HepG2 (cell line): ENCODE data around the gene AIF1. TPM values are rescaled to one million over a fixed set of nuclear protein-coding genes. Genes with fewer than 3 reads are reported as not detected.

ENCODE experiments used
- ADNP ChIP-seq: sonication (generic); formaldehyde crosslinking; IDR thresholded peaks from 2 replicates; pipeline ENCODE4 v1.4.0; 2020; ENCODE audit warnings: missing genetic modification reagents
- AHR ChIP-seq: IDR thresholded peaks from 2 replicates; pipeline ENCODE4 v1.6.1; 2018; ENCODE audit warnings: missing genetic modification reagents, missing compliant biosample characterization
- BHLHE40 ChIP-seq: IDR thresholded peaks from 2 replicates; pipeline ENCODE4 v1.6.1; 2011; ENCODE audit warnings: low read length, improper control_type of control experiment
- DBP ChIP-seq: sonication (generic); formaldehyde crosslinking; IDR thresholded peaks from 2 replicates; pipeline ENCODE4 v1.4.0; 2020; ENCODE audit warnings: missing genetic modification reagents; ENCODE audit errors: not compliant biosample characterization
- HOXA5 ChIP-seq: sonication (generic); formaldehyde crosslinking; IDR thresholded peaks from 2 replicates; pipeline ENCODE4 v1.4.0; 2020; ENCODE audit warnings: missing genetic modification reagents
- MATR3 ChIP-seq: sonication (generic); formaldehyde crosslinking; IDR thresholded peaks from 2 replicates; pipeline ENCODE4 v1.4.0; 2020; ENCODE audit warnings: missing genetic modification reagents
- MIER2 ChIP-seq: IDR thresholded peaks from 2 replicates; pipeline ENCODE4 v1.6.1; 2016; ENCODE audit warnings: missing biosample characterization, missing genetic modification reagents
- MTA1 ChIP-seq: sonication (generic); formaldehyde crosslinking; IDR thresholded peaks from 2 replicates; pipeline ENCODE4 v1.4.0; 2020; ENCODE audit warnings: missing genetic modification reagents, mild to moderate bottlenecking, borderline replicate concordance
- PHF21A ChIP-seq: sonication (generic); formaldehyde crosslinking; IDR thresholded peaks from 2 replicates; pipeline ENCODE4 v1.5.0; 2020; ENCODE audit warnings: mild to moderate bottlenecking, missing genetic modification reagents
- RAD21 ChIP-seq: fragments of 450-650 bp; formaldehyde crosslinking; IDR thresholded peaks from 2 replicates; pipeline ENCODE4 v1.5.0; 2020; ENCODE audit warnings: mild to moderate bottlenecking
- SYNCRIP ChIP-seq: fragments of 200-400 bp; formaldehyde crosslinking; IDR thresholded peaks from 2 replicates; pipeline ENCODE4 v1.6.1; 2018; ENCODE audit warnings: mild to moderate bottlenecking, low read depth, low read length; ENCODE audit not compliant: insufficient read depth
- TEAD3 ChIP-seq: optimal IDR thresholded peaks from 2 replicates; pipeline ENCODE3; 2016; ENCODE audit warnings: borderline replicate concordance
- THAP11 ChIP-seq: IDR thresholded peaks from 2 replicates; pipeline ENCODE4 v1.6.1; 2016; ENCODE audit warnings: missing biosample characterization, missing genetic modification reagents
- TOE1 ChIP-seq: sonication (generic); formaldehyde crosslinking; IDR thresholded peaks from 2 replicates; pipeline ENCODE4 v1.4.0; 2020; ENCODE audit warnings: mild to moderate bottlenecking, missing genetic modification reagents
- ZBTB42 ChIP-seq: sonication (generic); formaldehyde crosslinking; IDR thresholded peaks from 2 replicates; pipeline ENCODE4 v1.5.0; 2020; ENCODE audit warnings: mild to moderate bottlenecking, missing genetic modification reagents
- ZNF142 ChIP-seq: sonication (generic); formaldehyde crosslinking; IDR thresholded peaks from 2 replicates; pipeline ENCODE4 v1.4.0; 2020; ENCODE audit warnings: missing genetic modification reagents
- ZNF501 ChIP-seq: sonication (generic); formaldehyde crosslinking; IDR thresholded peaks from 2 replicates; pipeline ENCODE4 v1.5.1; 2020; ENCODE audit warnings: mild to moderate bottlenecking, moderate library complexity, missing genetic modification reagents
- ZNF7 ChIP-seq: IDR thresholded peaks from 2 replicates; pipeline ENCODE4 v1.6.1; 2016; ENCODE audit warnings: missing biosample characterization, missing genetic modification reagents
- ZNF780A ChIP-seq: sonication (generic); formaldehyde crosslinking; IDR thresholded peaks from 2 replicates; pipeline ENCODE4 v1.8.0; 2022; ENCODE audit warnings: mild to moderate bottlenecking, missing genetic modification reagents, moderate library complexity
- polyA plus RNA-seq, 8 experiments: library from polyadenylated mRNA; depleted of rRNA in 3 of 8; stranded (reverse) in 7 of 8; unstranded in 1 of 8; fragments of >200 nt; fragmentation: Illumina TruSeq in 4 of 8; extraction: Trizol in 4 of 8; gene quantifications; 2 replicates each; pipeline versions ENCODE4 v1.2.1 to v1.2.3, GENCODE V29; 2011 to 2016; ENCODE audit warnings: low read depth in 4 of 8, missing spikeins in 1 of 8, mixed read lengths in 1 of 8; ENCODE audit not compliant: insufficient read depth in 1 of 8
- total RNA-seq, 5 experiments: library from RNA; depleted of rRNA; stranded (reverse); fragments of >200 nt; fragmentation: Illumina TruSeq; extraction: Trizol; gene quantifications; 2 replicates each; pipeline ENCODE4 v1.2.3, GENCODE V29; 2016; ENCODE audit warnings: low read depth in 1 of 5
- TF ChIP-seq, protein P1 (sequence below): sonication (generic); formaldehyde crosslinking; conservative IDR thresholded peaks from 2 replicates; pipeline ENCODE4 v1.4.0; 2020; ENCODE audit warnings: missing genetic modification reagents
- TF ChIP-seq, protein P2 (sequence below): sonication (generic); formaldehyde crosslinking; IDR thresholded peaks from 2 replicates; pipeline ENCODE4 v1.8.0; 2022; ENCODE audit warnings: missing genetic modification reagents, mild to moderate bottlenecking, borderline replicate concordance

The AIF1 gene
- total and polyA plus RNA-seq, 2 of the 13 experiments (the other 11 are each of a cell fraction or from before 2014, with no cell fraction given): 1.5 TPM; not detected in 1

- TF ChIP-seq BHLHE40 (no peak), THAP11 (CRISPR knock-in tag) (peak; percentile 35; the same call in 1 of the 2 replicates), TOE1 (no peak), ADNP (CRISPR knock-in tag) (no peak), TEAD3 (CRISPR knock-in tag) (no peak), ZNF7 (CRISPR knock-in tag) (no peak), RAD21 (CRISPR knock-in tag) (peak; percentile 57), AHR (CRISPR knock-in tag) (0 out of 2 replicates have a peak, but pooled peaks have one; percentile 70), ZBTB42 (no peak), ZNF142 (CRISPR knock-in tag) (no peak), PHF21A (CRISPR knock-in tag) (no peak; the same call in none of the 2 replicates), ZNF780A (CRISPR knock-in tag) (no peak), SYNCRIP (no peak), MATR3 (CRISPR knock-in tag) (no peak), MTA1 (CRISPR knock-in tag) (peak; percentile 70; the same call in 1 of the 2 replicates), MIER2 (CRISPR knock-in tag) (no peak), HOXA5 (CRISPR knock-in tag) (no peak; the same call in none of the 2 replicates), ZNF501 (no peak; the same call in 1 of the 2 replicates), DBP (CRISPR knock-in tag) (no peak)
- TF ChIP-seq, protein P1, sequence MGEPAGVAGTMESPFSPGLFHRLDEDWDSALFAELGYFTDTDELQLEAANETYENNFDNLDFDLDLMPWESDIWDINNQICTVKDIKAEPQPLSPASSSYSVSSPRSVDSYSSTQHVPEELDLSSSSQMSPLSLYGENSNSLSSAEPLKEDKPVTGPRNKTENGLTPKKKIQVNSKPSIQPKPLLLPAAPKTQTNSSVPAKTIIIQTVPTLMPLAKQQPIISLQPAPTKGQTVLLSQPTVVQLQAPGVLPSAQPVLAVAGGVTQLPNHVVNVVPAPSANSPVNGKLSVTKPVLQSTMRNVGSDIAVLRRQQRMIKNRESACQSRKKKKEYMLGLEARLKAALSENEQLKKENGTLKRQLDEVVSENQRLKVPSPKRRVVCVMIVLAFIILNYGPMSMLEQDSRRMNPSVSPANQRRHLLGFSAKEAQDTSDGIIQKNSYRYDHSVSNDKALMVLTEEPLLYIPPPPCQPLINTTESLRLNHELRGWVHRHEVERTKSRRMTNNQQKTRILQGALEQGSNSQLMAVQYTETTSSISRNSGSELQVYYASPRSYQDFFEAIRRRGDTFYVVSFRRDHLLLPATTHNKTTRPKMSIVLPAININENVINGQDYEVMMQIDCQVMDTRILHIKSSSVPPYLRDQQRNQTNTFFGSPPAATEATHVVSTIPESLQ (CRISPR knock-in tag): 0 out of 2 replicates have a peak, but pooled peaks have one; percentile 1
- TF ChIP-seq, protein P2, sequence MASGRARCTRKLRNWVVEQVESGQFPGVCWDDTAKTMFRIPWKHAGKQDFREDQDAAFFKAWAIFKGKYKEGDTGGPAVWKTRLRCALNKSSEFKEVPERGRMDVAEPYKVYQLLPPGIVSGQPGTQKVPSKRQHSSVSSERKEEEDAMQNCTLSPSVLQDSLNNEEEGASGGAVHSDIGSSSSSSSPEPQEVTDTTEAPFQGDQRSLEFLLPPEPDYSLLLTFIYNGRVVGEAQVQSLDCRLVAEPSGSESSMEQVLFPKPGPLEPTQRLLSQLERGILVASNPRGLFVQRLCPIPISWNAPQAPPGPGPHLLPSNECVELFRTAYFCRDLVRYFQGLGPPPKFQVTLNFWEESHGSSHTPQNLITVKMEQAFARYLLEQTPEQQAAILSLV: no peak; the same call in 1 of the 2 replicates
These were observed 5.7 kb downstream of the AIF1 start, which contains the start of gene PRRC2A (continued) for GRCh38 chr6:31620586-31621319.
